Uterus (tissue), 4 donors: ENCODE results near the gene TBXAS1. TPM values are rescaled to one million over a fixed set of nuclear protein-coding genes. Genes with fewer than 3 reads are reported as not detected.

Experiments
- DNase-seq, 2 donors: peaks; one replicate each; pipeline ENCODE4 v3.0.0-alpha.2; 2019 to 2020
- H3K27ac ChIP-seq, 2 donors: fragments of 200-600 bp; sonication (generic); 1 replicate in 1 of 2; 2 replicates in 1 of 2; pipeline ENCODE4 v1.5.1; 2016 to 2018
- H3K27me3 ChIP-seq, 2 donors: fragments of 200-600 bp; sonication (generic); one replicate each; pipeline ENCODE4 v1.5.1; 2018 to 2019; ENCODE audit warnings: control low read depth in 1 of 2
- H3K36me3 ChIP-seq, 2 donors: fragments of 200-600 bp; sonication (generic); one replicate each; pipeline ENCODE4 v1.5.1; 2019; ENCODE audit warnings: control low read depth in 1 of 2
- H3K4me1 ChIP-seq, 2 donors: fragments of 200-600 bp; sonication (generic); one replicate each; pipeline ENCODE4 v1.5.1; 2018 to 2019; ENCODE audit warnings: control low read depth in 1 of 2
- H3K4me3 ChIP-seq, 2 donors: fragments of 200-600 bp; sonication (generic); 1 replicate in 1 of 2; 2 replicates in 1 of 2; pipeline ENCODE4 v1.5.1; 2018 to 2019; ENCODE audit warnings: mild to moderate bottlenecking in 1 of 2
- H3K9me3 ChIP-seq, 2 donors: fragments of 200-600 bp; sonication (generic); one replicate each; pipeline ENCODE4 v1.5.1; 2019; ENCODE audit warnings: control low read depth in 1 of 2
- CTCF ChIP-seq, 4 experiments: fragments of 200-600 bp in 2 of 4; fragments of 450-650 bp in 2 of 4; sonication (generic) in 2 of 4; IDR thresholded peaks; one replicate each; pipeline ENCODE4 v1.5.1; 2016 to 2019; ENCODE audit warnings: antibody characterized with exemption in 4 of 4, mild to moderate bottlenecking in 2 of 4, moderate library complexity in 1 of 4
- POLR2A ChIP-seq, 2 donors: fragments of 450-650 bp; IDR thresholded peaks; one replicate each; pipeline ENCODE4 v1.6.1; 2016; ENCODE audit warnings: antibody characterized with exemption in 2 of 2, mild to moderate bottlenecking in 1 of 2, moderate library complexity in 1 of 2
- intact Hi-C: fragments of 100-400 bp; cut with DNase I; formaldehyde crosslinking; loops from one replicate; pipeline ENCODE4 v1.15.1; 2023; ENCODE audit warnings: low total_unique reads
- total RNA-seq, 4 donors: library from RNA; depleted of rRNA in 3 of 4; stranded (reverse); fragments of >200 nt in 3 of 4; gene quantifications; one replicate each; pipeline versions ENCODE4 v1.1.0 to v1.2.4, GENCODE V29; 2014 to 2023
- donor health status: DM: yes; HTN: yes; CAD: no.

The TBXAS1 gene
- total RNA-seq, 4 donors from 2014 or later = 6.6 to 14.3 (median 11.9) TPM

GRCh38 chr7:140021603-140022002 is 192.5 kb downstream of the TBXAS1 start:
- Histone ChIP-seq H3K9me3 (no peaks in the 10 kb centered on the region), H3K4me1 (no peaks in the 10 kb centered on the region), H3K4me3 (no peak overlapping the region), H3K27me3 (no peaks in the 10 kb centered on the region), H3K36me3 (no peaks in the 10 kb centered on the region), H3K27ac (no peak overlapping the region)
- DNase-seq = no peak
- intact Hi-C loops = no loop called here
- TF ChIP-seq POLR2A (IDR thresholded peaks at IDR 0.05) (no peak), CTCF (IDR thresholded peaks at IDR 0.05) (no peak)

GRCh38 chr7:140022582-140023211 is 193.6 kb downstream of the TBXAS1 start:
- Histone ChIP-seq H3K4me1 (no peaks in the 10 kb centered on the region), H3K9me3 (no peaks in the 10 kb centered on the region), H3K36me3 (no peaks in the 10 kb centered on the region), H3K4me3 (no peak overlapping the region), H3K27me3 (no peaks in the 10 kb centered on the region), H3K27ac (no peak overlapping the region)
- intact Hi-C loops = no loop called here
- TF ChIP-seq CTCF (IDR thresholded peaks at IDR 0.05) (no peak), POLR2A (IDR thresholded peaks at IDR 0.05) (no peak)
- no peak for DNase-seq

- H3K4me1 ChIP-seq = no peaks in the 10 kb centered on the region
- no peak for TF ChIP-seq POLR2A (IDR thresholded peaks at IDR 0.05)
- no peak for TF ChIP-seq CTCF (IDR thresholded peaks at IDR 0.05)
- no peaks in the 10 kb centered on the region for H3K36me3 ChIP-seq
- intact Hi-C loops = no loop called here
- H3K27me3 ChIP-seq = no peaks in the 10 kb centered on the region
- H3K9me3 ChIP-seq = no peaks in the 10 kb centered on the region
- H3K4me3 ChIP-seq = no peak overlapping the region
- H3K27ac ChIP-seq = no peak overlapping the region
- DNase-seq = no peak
Observed at GRCh38 chr7:140023728-140024127, 194.7 kb downstream of the TBXAS1 start.

- H3K4me1 ChIP-seq = no peaks in the 10 kb centered on the region
- no peaks in the 10 kb centered on the region for H3K36me3 ChIP-seq
- intact Hi-C loops = no loop called here
- DNase-seq = no peak
- no peak overlapping the region for H3K4me3 ChIP-seq
- TF ChIP-seq CTCF (IDR thresholded peaks at IDR 0.05) = no peak
- no peak for TF ChIP-seq POLR2A (IDR thresholded peaks at IDR 0.05)
- no peak overlapping the region for H3K27ac ChIP-seq
- no peaks in the 10 kb centered on the region for H3K9me3 ChIP-seq
- no peaks in the 10 kb centered on the region for H3K27me3 ChIP-seq
Observed at GRCh38 chr7:140024585-140024984, 195.5 kb downstream of the TBXAS1 start.

- H3K27me3 ChIP-seq = no peaks in the 10 kb centered on the region
- H3K4me1 ChIP-seq = no peaks in the 10 kb centered on the region
- H3K4me3 ChIP-seq = no peak overlapping the region
- no peaks in the 10 kb centered on the region for H3K9me3 ChIP-seq
- no peaks in the 10 kb centered on the region for H3K36me3 ChIP-seq
- intact Hi-C loops = no loop called here
- no peak for DNase-seq
- TF ChIP-seq POLR2A (IDR thresholded peaks at IDR 0.05) = no peak
- no peak for TF ChIP-seq CTCF (IDR thresholded peaks at IDR 0.05)
- no peak overlapping the region for H3K27ac ChIP-seq
Observed at GRCh38 chr7:140025241-140025640, 196.2 kb downstream of the TBXAS1 start.
